Adrenal gland (tissue), 12 donors: Measurements from ENCODE around the gene CD247. TPM values are rescaled to one million over a fixed set of nuclear protein-coding genes. Genes with fewer than 3 reads are reported as not detected.
A peak's percentile ranks its signal among the peaks of the same experiment; 100 is the strongest.

Source experiments
- DNase-seq, 7 donors: peaks; one replicate each; pipeline ENCODE4 v3.0.0-alpha.2; 2019 to 2020
- H3K27ac ChIP-seq, 5 donors: fragments of 200-600 bp; sonication (generic) in 4 of 5; 1 replicate in 3 of 5; 2 replicates in 2 of 5; pipeline versions ENCODE4 v1.5.1 to v1.8.0; 2016 to 2020; ENCODE audit warnings: mild to moderate bottlenecking in 1 of 5
- H3K27me3 ChIP-seq: fragments of 200-600 bp; 2 replicates; pipeline ENCODE4 v1.8.0; 2021
- H3K36me3 ChIP-seq, 2 donors: fragments of 200-600 bp; replicated peaks in 1 of 2; 1 replicate in 1 of 2; 2 replicates in 1 of 2; pipeline versions ENCODE4 v1.5.1 to v1.8.0; 2018 to 2022
- H3K4me1 ChIP-seq, 2 donors: fragments of 200-600 bp; replicated peaks in 1 of 2; 1 replicate in 1 of 2; 2 replicates in 1 of 2; pipeline versions ENCODE4 v1.5.1 to v1.8.0; 2018 to 2021
- H3K4me3 ChIP-seq, 4 donors: fragments of 200-600 bp; sonication (generic) in 3 of 4; one replicate each; pipeline ENCODE4 v1.5.1; 2016 to 2018
- H3K9me3 ChIP-seq, 3 donors: fragments of 200-600 bp; sonication (generic) in 1 of 3; replicated peaks in 1 of 3; 1 replicate in 2 of 3; 2 replicates in 1 of 3; pipeline versions ENCODE4 v1.5.1 to v1.8.0; 2016 to 2021
- CTCF ChIP-seq, 6 experiments: fragments of 450-650 bp in 4 of 6; fragments of 200-600 bp in 2 of 6; sonication (generic) in 1 of 6; IDR thresholded peaks; 1 replicate in 5 of 6; 2 replicates in 1 of 6; pipeline versions ENCODE4 v1.5.1 to v1.8.0; 2016 to 2021; ENCODE audit warnings: antibody characterized with exemption in 6 of 6, mild to moderate bottlenecking in 2 of 6, moderate library complexity in 1 of 6
- POLR2A ChIP-seq, 2 donors: fragments of 450-650 bp; IDR thresholded peaks; one replicate each; pipeline ENCODE4 v1.6.1; 2017; ENCODE audit warnings: antibody characterized with exemption in 2 of 2, mild to moderate bottlenecking in 2 of 2, moderate library complexity in 1 of 2
- WGBS, 4 donors: extraction: QIAGEN DNeasy Blood & Tissue Kit in 2 of 4; methylation state at CpG; one replicate each; pipeline versions ENCODE4 v1.1.5 to v1.1.7; 2013 to 2017; 5-methylcytosine and 5-hydroxymethylcytosine counted together
- intact Hi-C, 2 donors: fragments of 100-400 bp; cut with DNase I; formaldehyde crosslinking; loops; one replicate each; pipeline versions ENCODE4 v1.14.1 to v1.15.0; 2022 to 2023
- polyA plus RNA-seq, 3 donors: library from polyadenylated mRNA; stranded (reverse); fragments of 200-250 nt in 2 of 3; fragments of 350-450 nt in 1 of 3; fragmentation: Illumina TruSeq in 1 of 3; extraction: RNeasy Lipid Tissue Mini Kit (QIAGEN cat#74804) in 1 of 3; gene quantifications; one replicate each; pipeline ENCODE4 v1.2.3, GENCODE V29; 2013 to 2014
- total RNA-seq, 9 donors: library from RNA; depleted of rRNA in 4 of 9; stranded (reverse); fragments of >200 nt in 4 of 9; fragments of 120-200 nt in 1 of 9; fragmentation: NEBNext Ultra II Directional in 1 of 9; extraction: Animal tissue kit (Norgen Biotek cat#: 25700) in 1 of 9; gene quantifications; one replicate each; pipeline versions ENCODE4 v1.1.0 to v1.2.4, GENCODE V29; 2013 to 2023
- donor health status: healthy with polysubstance abuse.
- donor health status: Bipolar disorder and iron deficiency.
- donor health status: DM: yes; HTN: yes; CAD: no.
- donor health status: DM: no; HTN: no; CAD: no.
- donor health status: DM: no; HTN: no; CAD: no.
- donor health status: DM: yes; HTN: yes; CAD: no.

The CD247 gene
- total and polyA plus RNA-seq, 12 donors = 0.26 to 2.3 (median 1.2) TPM; not detected in 1

DNA sequence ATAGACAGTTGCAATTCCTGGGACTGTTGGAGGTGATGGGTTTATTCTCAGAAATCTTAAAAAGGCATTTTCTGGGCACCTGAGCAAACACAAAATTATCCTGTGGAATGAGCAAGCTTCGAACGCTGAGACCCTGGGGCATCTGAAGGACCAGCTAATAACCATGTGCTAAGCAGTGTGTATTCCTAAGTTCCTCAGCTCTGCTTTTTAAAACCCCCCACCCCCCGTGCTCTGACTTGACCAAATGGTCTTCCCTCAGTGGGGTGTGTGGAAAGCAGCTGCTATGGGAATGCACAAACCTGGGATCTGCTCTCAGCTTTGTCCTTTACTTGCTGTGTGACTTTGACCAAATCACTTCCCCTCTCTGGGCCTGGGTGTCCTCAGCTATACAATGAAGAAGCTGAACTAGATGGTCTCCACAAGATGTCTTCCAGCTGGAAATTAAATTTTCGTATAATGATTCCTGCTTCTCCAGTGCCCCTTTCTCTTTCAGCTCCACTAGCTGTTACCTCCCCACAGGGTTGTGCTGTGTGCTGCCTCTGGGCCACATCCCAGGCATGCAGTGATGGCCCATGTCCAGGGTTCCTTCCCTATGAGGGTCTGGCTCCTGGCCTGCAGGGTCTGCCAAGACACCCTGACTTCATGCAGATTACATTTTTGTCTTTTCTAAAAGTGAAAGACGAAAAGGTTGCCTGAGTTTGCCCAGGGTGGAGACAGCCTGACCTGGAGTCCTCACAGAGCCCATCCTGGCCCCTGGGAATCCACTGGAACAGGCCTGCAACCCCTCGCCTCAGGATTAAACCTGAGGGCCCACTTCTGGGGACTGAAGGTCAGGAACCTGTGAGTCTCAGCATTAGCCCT, 14.9 kb upstream of the CD247 start:
- H3K4me3 ChIP-seq = no peak overlapping the region
- no peak overlapping the region for H3K27ac ChIP-seq
- no peaks in the 10 kb centered on the region for H3K9me3 ChIP-seq
- H3K4me1 ChIP-seq = no peaks in the 10 kb centered on the region
- peak in 1 of 7 donors; percentile 35 for DNase-seq
- H3K36me3 ChIP-seq = no peaks in the 10 kb centered on the region
- TF ChIP-seq POLR2A (IDR thresholded peaks at IDR 0.05) = no peak
- TF ChIP-seq CTCF (IDR thresholded peaks at IDR 0.05) = no peak
- intact Hi-C loops = loop anchor here (5.0 to 10.0 kb wide), 4 partner anchors 76 to 466 kb away; no protein-coding TSS in a partner anchor
- WGBS, 4 donors = 75 to 81% (median 79%) methylated on average over 6 of the region's 6 CpGs
- H3K27me3 ChIP-seq = no peaks in the 10 kb centered on the region

GRCh38 chr1:167532375-167532774, 14.0 kb upstream of the CD247 start:
- H3K4me3 ChIP-seq = no peak overlapping the region

DNA sequence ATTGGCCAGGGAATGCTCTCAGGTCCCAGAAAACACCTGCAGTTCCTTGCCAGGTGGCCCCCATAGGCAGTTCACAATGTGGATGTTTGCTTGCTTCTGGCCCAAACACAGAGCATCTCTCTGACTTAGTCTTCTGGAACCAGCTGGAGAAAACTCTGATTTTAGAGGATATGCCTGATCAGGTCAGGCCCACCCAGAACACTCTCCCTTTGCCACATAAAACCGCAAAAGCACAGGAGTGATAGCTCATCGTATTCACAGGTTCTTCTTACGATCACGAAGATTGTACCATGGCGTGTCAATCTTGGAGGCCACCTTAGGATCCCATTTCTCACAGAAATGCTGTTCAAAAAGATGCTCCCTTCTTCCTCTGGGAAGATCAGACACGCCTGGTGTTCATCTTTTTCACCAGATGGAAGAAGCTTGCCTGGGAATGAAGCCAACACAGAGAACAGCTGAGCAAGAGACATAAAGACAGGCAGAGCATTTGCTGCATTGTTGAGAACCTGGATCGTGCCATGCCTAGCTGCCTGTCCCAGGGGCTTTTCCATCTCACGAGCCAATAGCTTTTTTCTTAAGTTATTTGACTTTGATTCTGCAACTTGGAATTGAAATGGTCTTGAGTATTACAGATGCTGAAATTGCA, 11.6 kb upstream of the CD247 start:
- WGBS, 4 donors = 82 to 84% (median 83%) methylated on average over 8 of the region's 8 CpGs
- H3K9me3 ChIP-seq = no peaks in the 10 kb centered on the region
- H3K4me3 ChIP-seq = no peak overlapping the region
- DNase-seq = no peak
- TF ChIP-seq POLR2A (IDR thresholded peaks at IDR 0.05) (no peak), CTCF (IDR thresholded peaks at IDR 0.05) (no peak)
- intact Hi-C loops = loop anchor here (5.0 to 10.0 kb wide), 4 partner anchors 73 to 463 kb away; no protein-coding TSS in a partner anchor
- no peaks in the 10 kb centered on the region for H3K36me3 ChIP-seq
- no peaks in the 10 kb centered on the region for H3K4me1 ChIP-seq
- no peak overlapping the region for H3K27ac ChIP-seq
- H3K27me3 ChIP-seq = no peaks in the 10 kb centered on the region

More at GRCh38 chr1:167532375-167532774, 14.0 kb upstream of the CD247 start:
- no peak for DNase-seq
- Histone ChIP-seq H3K27me3 (no peaks in the 10 kb centered on the region), H3K36me3 (no peaks in the 10 kb centered on the region), H3K9me3 (no peaks in the 10 kb centered on the region), H3K4me1 (no peaks in the 10 kb centered on the region), H3K27ac (no peak overlapping the region)
- intact Hi-C loops = loop anchor here (5.0 to 10.0 kb wide), 4 partner anchors 75 to 465 kb away; no protein-coding TSS in a partner anchor
- TF ChIP-seq POLR2A (IDR thresholded peaks at IDR 0.05) = no peak
- no peak for TF ChIP-seq CTCF (IDR thresholded peaks at IDR 0.05)

GRCh38 chr1:167528057-167528728, 9.9 kb upstream of the CD247 start:
- DNase-seq = no peak
- Histone ChIP-seq H3K9me3 (no peaks in the 10 kb centered on the region), H3K27me3 (no peaks in the 10 kb centered on the region), H3K36me3 (no peaks in the 10 kb centered on the region), H3K4me3 (no peak overlapping the region), H3K27ac (no peak overlapping the region), H3K4me1 (no peaks in the 10 kb centered on the region)
- WGBS, 4 donors = 82 to 95% (median 90%) methylated on average over 3 of the region's 3 CpGs
- no peak for TF ChIP-seq CTCF (IDR thresholded peaks at IDR 0.05)
- TF ChIP-seq POLR2A (IDR thresholded peaks at IDR 0.05) = no peak
- intact Hi-C loops = no loop called here
